Stimulated activated CD4-positive, alpha-beta T cell treated with anti-CD3 and anti-CD28 coated beads, Interleukin-2, amount 100 ng/mL, for 4 hours (primary cell): ENCODE data around the gene NINL.
"Not testable (repeated sequence)": the region's sequence is repeated elsewhere in the genome, so short reads cannot be mapped to it uniquely, and the experiment has no call there.

Experiments used
- DNase-seq: peaks from one replicate; pipeline ENCODE4 v3.0.0-alpha.2; 2020; ENCODE audit warnings: low read depth

The NINL gene

GRCh38 chr20:25592135-25592852, 7.0 kb upstream of the NINL start:
- DNase-seq, result no peak

DNA sequence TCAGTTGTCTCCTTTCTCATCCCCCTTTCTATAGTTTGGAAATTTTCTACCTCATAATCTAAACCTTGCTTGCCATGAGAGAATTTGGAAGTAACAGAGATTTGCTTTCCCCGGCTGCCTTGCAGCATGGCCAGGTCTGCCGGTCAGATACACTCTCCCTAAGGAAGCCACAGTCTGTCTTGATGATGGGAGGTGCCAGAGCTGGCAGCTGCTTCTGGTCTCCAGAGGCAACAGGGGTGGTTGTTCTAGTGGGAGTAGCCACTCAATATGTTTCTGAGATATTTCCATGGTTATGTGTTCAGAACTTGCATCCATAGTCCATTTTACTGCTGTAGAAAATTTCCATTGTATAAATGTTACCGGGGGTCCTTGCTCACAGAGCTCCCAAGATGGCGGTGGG, 5.4 kb upstream of the NINL start:
- DNase-seq, result not testable (repeated sequence)

DNA sequence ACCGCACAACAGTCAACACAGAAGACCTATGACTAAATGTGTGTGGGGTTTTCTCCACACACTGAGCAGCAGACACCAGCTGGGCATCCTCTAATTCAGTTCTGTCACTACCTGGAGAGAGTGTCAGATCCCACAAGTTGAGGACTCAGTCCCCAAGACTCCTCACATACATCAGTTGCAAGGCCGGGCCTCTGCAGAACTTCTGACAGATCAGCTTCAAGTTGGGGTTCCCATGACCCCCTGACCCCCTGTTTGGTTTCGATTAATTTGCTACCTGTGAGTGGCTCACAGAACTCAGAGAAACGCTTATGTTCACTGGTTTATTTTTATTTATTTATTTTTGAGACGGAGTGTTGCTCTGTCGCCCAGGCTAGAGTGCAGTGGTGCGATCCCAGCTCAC, 3.2 kb upstream of the NINL start:
- DNase-seq, result no peak

- no peak for DNase-seq
Observed at GRCh38 chr20:25587536-25587935, 2.2 kb upstream of the NINL start.

DNA sequence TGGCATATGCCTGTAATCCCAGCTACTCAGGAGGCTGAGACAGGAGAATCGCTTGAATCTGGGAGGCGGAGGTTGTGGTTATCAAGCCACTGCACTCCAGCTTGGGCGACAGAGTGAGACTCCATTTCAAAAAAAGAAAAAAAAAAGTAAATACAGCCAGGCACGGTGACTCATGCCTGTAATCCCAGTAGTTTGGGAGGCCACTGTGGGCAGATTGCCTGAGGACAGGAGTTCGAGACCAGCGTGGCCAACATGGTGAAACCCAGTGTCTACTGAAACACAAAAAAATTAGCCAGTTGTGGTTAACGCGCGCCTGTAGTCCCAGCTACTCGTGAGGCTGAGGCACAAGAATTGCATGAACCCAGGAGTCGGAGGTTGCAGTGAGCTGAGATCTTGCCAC, 1.5 kb upstream of the NINL start:
- DNase-seq, result no peak

DNA sequence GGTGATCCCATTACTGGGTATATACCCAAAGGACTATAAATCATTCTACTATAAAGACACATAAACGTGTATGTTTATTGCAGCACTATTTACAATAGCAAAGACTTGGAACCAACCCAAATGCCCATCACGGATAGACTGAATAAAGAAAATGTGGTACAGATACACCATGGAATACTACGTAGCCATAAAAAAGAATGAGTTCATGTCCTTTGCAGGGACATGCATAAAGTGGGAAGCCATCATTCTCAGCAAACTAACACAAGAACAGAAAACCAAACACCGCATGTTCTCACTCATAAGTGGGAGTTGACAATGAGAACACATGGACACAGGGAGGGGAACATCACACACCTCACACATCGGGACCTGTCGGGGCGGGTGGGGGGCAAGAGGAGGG, 1.7 kb downstream of the NINL start:
- not testable (repeated sequence) for DNase-seq

DNA sequence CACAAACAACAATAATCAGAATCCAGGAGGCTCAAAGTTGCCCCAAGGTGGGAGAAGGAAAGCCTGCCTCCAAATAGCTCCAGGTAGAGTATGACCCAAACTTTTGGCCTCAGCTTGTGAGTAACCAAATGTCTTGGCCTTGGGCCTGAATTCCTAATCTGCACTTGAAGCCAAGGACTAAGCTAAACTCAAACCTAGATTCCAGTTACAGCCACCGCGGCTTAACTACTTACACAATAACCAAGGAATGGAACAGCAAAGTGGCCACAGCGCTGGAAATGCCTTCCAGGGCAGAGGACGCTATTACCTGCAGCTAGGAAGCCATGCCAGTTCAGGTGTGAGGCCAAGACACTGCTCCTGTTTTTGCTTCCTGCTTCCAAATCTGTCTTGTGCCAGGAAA, 4.6 kb downstream of the NINL start:
- no peak for DNase-seq

- no peak for DNase-seq
Observed at GRCh38 chr20:25579081-25579770, 6.1 kb downstream of the NINL start.

DNA sequence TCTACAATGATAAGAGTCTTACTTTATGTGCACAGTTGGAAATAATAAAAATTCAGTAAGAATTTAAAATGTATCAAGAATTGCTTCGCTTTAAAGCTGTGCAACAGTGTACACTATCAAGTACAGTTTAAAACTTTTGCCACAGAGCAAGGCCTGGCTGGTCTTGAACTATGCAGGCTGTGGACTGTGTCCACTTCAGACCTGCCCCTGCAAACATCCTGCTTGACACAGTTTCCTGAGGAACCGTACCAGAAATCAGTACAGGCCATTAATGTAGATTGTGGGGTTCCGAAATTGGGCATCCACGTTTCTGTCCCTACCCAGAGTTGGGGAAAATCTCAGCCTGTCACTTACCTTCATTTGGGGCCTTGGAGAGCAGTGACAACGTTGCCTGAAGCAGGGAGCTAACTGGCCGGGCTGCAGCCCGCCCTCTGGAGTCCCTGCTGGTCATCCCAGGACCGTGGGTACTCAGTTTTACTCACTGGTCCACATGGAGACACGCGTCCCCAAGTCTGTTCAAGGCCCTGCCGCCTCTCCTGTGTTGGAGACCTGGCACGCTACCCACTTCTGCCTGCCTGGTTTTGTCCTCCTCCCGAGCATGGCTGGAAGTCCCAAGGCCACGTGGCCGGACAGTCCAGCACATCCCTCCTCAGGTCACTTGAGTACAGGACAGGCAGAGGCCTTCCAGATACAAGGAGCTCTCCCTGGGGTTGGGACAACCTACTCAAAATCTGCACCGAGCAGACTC, 8.4 kb downstream of the NINL start:
- no peak for DNase-seq

- DNase-seq, result no peak
Observed at GRCh38 chr20:25574411-25574810, 10.9 kb downstream of the NINL start.

GRCh38 chr20:25573288-25574251, 11.8 kb downstream of the NINL start:
- no peak for DNase-seq

GRCh38 chr20:25571817-25572216, 13.5 kb downstream of the NINL start:
- DNase-seq, result no peak

- DNase-seq, result no peak
Observed at GRCh38 chr20:25571240-25571639, 14.1 kb downstream of the NINL start.

- DNase-seq, result no peak
Observed at GRCh38 chr20:25570148-25570530, 15.2 kb downstream of the NINL start.

DNA sequence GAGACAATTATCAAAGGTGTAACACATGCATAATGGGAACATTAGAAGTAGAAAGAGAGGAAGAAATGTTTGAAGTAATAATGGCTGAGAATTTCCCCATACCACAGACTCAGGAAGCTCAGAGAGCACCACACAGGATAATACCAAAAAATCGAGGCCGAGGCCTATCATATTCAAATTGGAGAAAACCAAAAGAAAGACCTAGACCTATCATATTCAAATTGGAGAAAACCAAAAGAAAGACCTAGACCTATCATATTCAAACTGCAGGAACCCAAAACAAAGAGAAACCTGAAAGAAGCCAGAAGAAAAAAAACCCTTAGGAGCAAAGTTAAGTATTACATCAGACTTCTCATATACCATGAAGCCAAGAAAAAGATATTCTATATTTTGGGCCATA, 18.0 kb downstream of the NINL start:
- DNase-seq, result no peak

- no peak for DNase-seq
Observed at GRCh38 chr20:25566821-25567220, 18.5 kb downstream of the NINL start.

DNA sequence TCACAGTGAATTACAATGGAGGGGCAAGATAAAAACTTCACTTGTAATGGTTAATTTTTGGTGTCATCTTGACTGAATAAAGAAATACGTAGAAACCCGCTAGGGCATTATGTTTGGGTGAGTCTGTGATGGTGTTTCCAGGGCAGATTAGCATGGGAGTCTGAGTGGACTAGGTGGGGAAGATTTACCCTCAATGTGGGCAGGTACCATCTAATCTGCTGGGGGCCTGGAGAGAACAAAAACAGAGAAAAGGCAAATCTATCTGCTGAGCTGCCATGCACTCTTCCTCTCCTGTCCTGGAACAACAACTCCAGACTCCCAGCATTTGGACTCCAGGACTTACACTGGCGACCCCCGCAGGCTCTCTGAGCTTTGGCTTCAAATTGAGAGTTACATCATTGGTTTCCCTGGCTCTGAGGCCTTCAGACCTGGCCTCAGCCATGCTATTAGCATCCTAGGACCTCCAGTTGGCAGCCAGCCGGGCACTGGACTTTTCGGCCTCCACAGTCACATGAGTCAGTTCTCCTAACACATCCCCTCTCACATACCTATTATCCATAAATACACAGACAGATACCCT, 19.7 kb downstream of the NINL start:
- no peak for DNase-seq

DNA sequence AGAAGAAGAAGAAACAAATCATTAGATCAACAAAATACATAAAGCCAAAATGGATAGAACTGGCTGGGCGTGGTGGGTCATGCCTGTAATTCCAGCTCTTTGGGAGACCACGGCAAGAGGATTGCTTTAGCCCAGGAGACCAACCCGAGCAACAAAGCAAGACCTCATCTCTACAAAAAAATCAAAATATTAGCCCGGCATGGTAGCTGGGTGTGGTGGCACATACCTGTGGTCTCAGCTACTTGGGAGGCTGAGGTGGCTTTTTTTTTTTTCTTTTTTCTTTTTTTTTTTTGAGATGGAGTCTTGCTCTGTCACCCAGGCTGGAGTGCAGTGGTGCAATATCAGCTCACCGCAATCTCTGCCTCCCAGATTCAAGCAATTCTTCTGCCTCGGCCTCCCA, 21.5 kb downstream of the NINL start:
- DNase-seq, result no peak

DNA sequence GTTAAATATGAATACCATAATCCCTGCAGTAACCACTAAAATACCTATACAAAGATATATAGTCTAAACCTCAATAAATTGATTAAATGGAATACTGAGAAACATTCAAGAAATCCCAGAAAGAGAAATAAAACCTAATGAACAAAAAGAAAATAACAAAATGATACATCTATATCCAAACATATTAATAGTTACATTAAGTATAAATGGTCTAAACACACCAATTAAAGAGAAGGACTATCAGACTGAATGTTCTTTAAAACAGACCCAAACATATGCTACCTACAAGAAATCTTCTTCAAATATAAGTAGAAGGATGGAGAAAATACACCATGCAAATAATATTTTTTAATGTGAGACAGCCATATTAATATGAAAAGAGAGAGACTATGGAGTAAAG, 22.0 kb downstream of the NINL start:
- no peak for DNase-seq

GRCh38 chr20:25561771-25562170, 23.6 kb downstream of the NINL start:
- not testable (repeated sequence) for DNase-seq

DNA sequence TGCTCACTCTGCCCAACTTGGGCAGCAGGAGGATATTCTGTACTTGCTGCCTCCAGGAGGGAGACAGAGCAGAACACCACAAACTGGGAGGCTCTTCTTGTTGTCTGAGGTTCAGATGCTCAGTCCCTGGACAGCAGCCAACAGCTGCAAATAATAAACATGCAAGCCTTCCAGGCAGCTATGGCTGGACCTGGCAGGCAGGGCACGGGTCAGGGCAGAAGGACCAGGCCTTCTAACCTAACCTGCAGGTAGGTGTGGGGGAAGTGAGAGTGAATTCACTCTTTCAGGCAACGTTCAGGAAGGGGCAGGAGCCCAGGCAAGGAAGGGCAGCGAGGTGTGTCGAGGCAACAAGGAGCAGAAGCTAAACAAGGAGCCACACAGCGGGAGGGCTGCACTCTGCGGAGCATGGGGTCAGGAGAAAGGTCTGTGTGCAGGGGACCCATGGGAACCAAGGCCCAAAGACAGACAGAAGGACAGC, 31.5 kb downstream of the NINL start:
- DNase-seq, result no peak

GRCh38 chr20:25552977-25553376, 32.4 kb downstream of the NINL start:
- no peak for DNase-seq
